HEK293 (cell line): ENCODE measurements around the gene CBX2.

Experiments
- CTCF ChIA-PET: fragments of 350-600 bp; formaldehyde crosslinking; extraction: SDS; loops from one replicate; lab custom pipeline; 2021; ENCODE audit warnings: antibody characterized with exemption; lab: Yijun Ruan, JAX
- POLR2A ChIA-PET: fragments of 300-600 bp; formaldehyde crosslinking; extraction: SDS; loops from one replicate; lab custom pipeline; 2020; ENCODE audit warnings: antibody characterized with exemption, inconsistent platforms; lab: Yijun Ruan, JAX
- H3K27ac ChIP-seq: fragments of 200-500 bp; sonication (Bioruptor generic); 2 replicates; pipeline ENCODE4 v1.5.1; 2014; ENCODE audit warnings: low read depth, low read length, control low read depth, inconsistent platforms; ENCODE audit errors: extremely low read depth
- H3K36me3 ChIP-seq, 2 experiments: fragments of 200-500 bp in 1 of 2; sonication (Bioruptor generic) in 1 of 2; 1 replicate in 1 of 2; 2 replicates in 1 of 2; pipeline ENCODE4 v1.5.1; 2014 to 2017; ENCODE audit warnings: inconsistent platforms in 2 of 2, low read length in 2 of 2; ENCODE audit not compliant: control insufficient read depth in 2 of 2, insufficient read depth in 1 of 2
- H3K4me1 ChIP-seq: fragments of 200-500 bp; sonication (Bioruptor generic); 2 replicates; pipeline ENCODE4 v1.5.1; 2014; ENCODE audit warnings: mild to moderate bottlenecking, low read length, inconsistent platforms; ENCODE audit not compliant: control insufficient read depth, insufficient read depth
- H3K4me3 ChIP-seq: 2 replicates; pipeline ENCODE4 v1.5.1; 2011; ENCODE audit warnings: low read depth, mild to moderate bottlenecking, control low read depth, low read length, moderate library complexity
- H3K9me3 ChIP-seq: fragments of 200-500 bp; sonication (Bioruptor generic); 2 replicates; pipeline ENCODE4 v1.5.1; 2014; ENCODE audit warnings: low read depth, low read length, inconsistent platforms; ENCODE audit not compliant: control insufficient read depth, insufficient read depth
- HOXC10 ChIP-seq: sonication (generic); formaldehyde crosslinking; IDR thresholded peaks from 2 replicates; pipeline ENCODE4 v1.8.1; 2023; ENCODE audit warnings: mild to moderate bottlenecking, missing genetic modification reagents
- ZFP69B ChIP-seq: fragments of 450-650 bp; formaldehyde crosslinking; IDR thresholded peaks from 2 replicates; pipeline ENCODE4 v1.5.1; 2016; ENCODE audit warnings: missing biosample characterization, missing genetic modification characterization
- ZNF16 ChIP-seq: fragments of 450-650 bp; formaldehyde crosslinking; IDR thresholded peaks from 2 replicates; pipeline ENCODE4 v1.5.1; 2016; ENCODE audit warnings: low read depth, missing biosample characterization, missing genetic modification characterization
- ZNF366 ChIP-seq: fragments of 450-650 bp; formaldehyde crosslinking; conservative IDR thresholded peaks from 2 replicates; pipeline ENCODE4 v1.5.1; 2016; ENCODE audit warnings: missing biosample characterization, missing genetic modification characterization
- ZNF626 ChIP-seq: fragments of 450-650 bp; sonication (Bioruptor Pico); formaldehyde crosslinking; IDR thresholded peaks from 2 replicates; pipeline ENCODE4 v1.5.1; 2018; ENCODE audit warnings: missing biosample characterization, missing genetic modification characterization, inconsistent platforms
- ZNF664 ChIP-seq: fragments of 450-650 bp; formaldehyde crosslinking; IDR thresholded peaks from 2 replicates; pipeline ENCODE4 v1.5.1; 2016; ENCODE audit warnings: missing biosample characterization, missing genetic modification characterization
- ZNF768 ChIP-seq: fragments of 450-650 bp; formaldehyde crosslinking; IDR thresholded peaks from 2 replicates; pipeline ENCODE4 v1.5.1; 2018; ENCODE audit warnings: missing biosample characterization, mild to moderate bottlenecking, missing genetic modification characterization
- ZSCAN30 ChIP-seq: fragments of 450-650 bp; IDR thresholded peaks from 2 replicates; pipeline ENCODE4 v1.5.1; 2018; ENCODE audit warnings: missing biosample characterization, mild to moderate bottlenecking, missing genetic modification characterization, moderate library complexity
- TF ChIP-seq, protein P1 (sequence below): fragments of 450-650 bp; formaldehyde crosslinking; IDR thresholded peaks from 2 replicates; pipeline ENCODE4 v1.5.1; 2016; ENCODE audit warnings: missing biosample characterization, missing genetic modification characterization
- TF ChIP-seq, protein P2 (sequence below): fragments of 450-650 bp; formaldehyde crosslinking; IDR thresholded peaks from 2 replicates; pipeline ENCODE4 v1.5.1; 2016; ENCODE audit warnings: missing biosample characterization, missing genetic modification characterization, low read depth
- TF ChIP-seq, protein P3 (sequence below): fragments of 450-650 bp; formaldehyde crosslinking; IDR thresholded peaks from 2 replicates; pipeline ENCODE4 v1.5.1; 2016; ENCODE audit warnings: missing biosample characterization, missing genetic modification characterization
- TF ChIP-seq, protein P4 (sequence below): fragments of 450-650 bp; formaldehyde crosslinking; IDR thresholded peaks from 2 replicates; pipeline ENCODE4 v1.5.1; 2016; ENCODE audit warnings: missing biosample characterization, missing genetic modification characterization, low read depth

The CBX2 gene

DNA sequence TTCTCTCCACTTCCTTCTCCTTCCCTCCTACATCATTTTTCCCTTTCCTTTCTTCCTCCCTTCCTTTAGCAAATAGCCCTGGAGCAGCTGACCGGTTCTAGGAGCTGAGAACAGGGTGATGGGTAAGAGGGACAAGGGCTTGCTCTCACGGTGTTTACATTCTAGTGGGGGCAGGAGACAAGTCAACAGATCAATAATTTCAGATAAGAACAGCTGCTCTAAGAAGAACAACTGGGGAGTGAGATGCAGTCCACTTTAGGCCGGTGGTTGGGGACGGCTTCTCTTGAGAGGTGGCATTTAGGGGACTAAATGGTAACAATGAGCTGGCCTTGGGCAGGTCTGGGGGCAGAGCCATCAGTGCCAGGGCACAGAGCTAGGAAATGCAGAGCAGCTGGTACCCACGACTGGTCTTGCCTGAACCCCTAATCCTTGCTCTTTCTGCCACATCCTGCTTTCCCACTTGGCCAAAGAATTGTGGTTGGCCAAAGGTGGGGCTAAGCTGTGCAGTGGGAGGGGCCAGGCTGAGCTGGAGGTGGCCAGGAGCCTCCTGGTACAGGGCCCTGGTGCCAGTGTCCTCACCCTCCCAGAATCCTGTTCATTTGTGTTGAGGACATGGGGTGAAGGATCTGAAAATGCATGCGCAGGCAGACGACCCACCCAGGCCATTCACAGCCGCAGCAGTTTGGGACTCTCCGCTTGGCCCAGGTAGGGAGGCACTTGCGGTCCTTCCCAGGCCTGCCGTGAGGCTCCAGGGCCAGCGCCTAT is 43.6 kb downstream of the CBX2 start:
- Histone ChIP-seq H3K27ac (no peak overlapping the region), H3K36me3 (no peaks in the 10 kb centered on the region), H3K4me1 (no peaks in the 10 kb centered on the region; the same call in 1 of the 2 replicates), H3K9me3 (no peaks in the 10 kb centered on the region), H3K4me3 (no peak overlapping the region)
- TF ChIP-seq ZNF366 (tag by site-specific recombination) (peak; percentile 73), ZNF664 (tag by site-specific recombination) (no peak)
- CTCF ChIA-PET, result interaction anchor here (0.6 to 1.1 kb wide), 7 partner anchors 10 to 184 kb away, joined by 3 to 8 read pairs (median 4); no protein-coding TSS in a partner anchor
- POLR2A ChIA-PET, result interaction anchor here (1.4 to 2.3 kb wide), 2 partner anchors 15 to 17 kb away, joined by 3 to 10 read pairs; partner anchors contain the start of gene CBX4

DNA sequence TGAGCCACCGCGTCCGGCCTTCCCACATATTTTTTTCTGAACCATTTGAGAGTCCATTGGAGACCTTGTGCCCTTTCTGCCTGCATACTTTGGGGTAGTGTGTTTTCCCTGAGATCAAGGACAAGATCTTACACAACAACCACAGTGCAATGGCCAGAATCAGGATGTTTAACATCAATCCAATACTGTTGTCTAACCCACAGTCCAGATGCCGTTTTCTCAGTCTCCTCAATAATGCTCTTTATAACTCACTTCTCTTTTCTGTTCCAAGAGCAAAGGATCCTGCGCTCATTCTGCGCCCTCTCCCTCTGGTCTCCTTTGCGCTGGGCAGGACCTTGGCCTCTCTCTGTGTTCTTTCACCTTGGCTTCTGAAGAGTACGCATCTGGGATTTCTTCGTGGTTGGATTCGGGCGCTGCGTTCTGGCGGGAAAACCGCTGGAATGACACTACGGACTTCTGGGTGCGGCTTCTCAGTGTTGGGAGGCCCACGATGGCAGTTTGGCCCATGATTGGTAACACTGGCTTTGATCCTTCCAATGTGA is 44.7 kb downstream of the CBX2 start:
- CTCF ChIA-PET, result no interaction called here

DNA sequence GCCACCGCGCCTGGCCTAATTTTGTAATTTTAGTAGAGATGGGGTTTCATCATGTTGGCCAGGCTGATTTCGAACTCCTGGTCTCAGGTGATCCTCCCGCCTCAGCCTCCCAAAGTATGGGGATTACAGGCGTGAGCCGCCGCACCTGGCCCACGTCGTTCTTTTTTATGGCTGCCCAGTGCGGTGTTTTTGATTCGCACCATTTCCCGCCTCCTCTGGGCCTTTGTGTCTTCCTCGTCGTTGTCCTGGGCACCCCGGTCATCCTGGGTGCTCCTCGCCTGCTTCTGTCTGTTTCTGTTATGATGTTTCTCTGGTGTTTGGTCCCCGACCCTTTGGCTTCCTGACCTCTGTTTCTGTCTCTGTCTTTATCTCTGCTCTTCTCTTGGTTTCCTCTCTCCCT is 46.3 kb downstream of the CBX2 start:
- POLR2A ChIA-PET, result interaction anchor here (0.6 to 2.8 kb wide), 3 partner anchors 11 to 15 kb away, joined by 3 to 8 read pairs (median 3); partner anchors contain the start of gene CBX4
- no peaks in the 10 kb centered on the region for H3K9me3 ChIP-seq
- H3K36me3 ChIP-seq, result no peaks in the 10 kb centered on the region
- H3K4me1 ChIP-seq, result peaks cover 7% of the 10 kb centered on the region
- CTCF ChIA-PET, result interaction anchor here (0.7 to 2.7 kb wide), 5 partner anchors 9 to 151 kb away, joined by 3 to 15 read pairs (median 3); no protein-coding TSS in a partner anchor
- no peak overlapping the region for H3K4me3 ChIP-seq
- H3K27ac ChIP-seq, result no peak overlapping the region
- no peak for TF ChIP-seq ZSCAN30 (tag by site-specific recombination)

More for the DNA sequence above, 44.7 kb downstream of the CBX2 start:
- Histone ChIP-seq H3K36me3 (no peaks in the 10 kb centered on the region), H3K27ac (no peak overlapping the region), H3K9me3 (no peaks in the 10 kb centered on the region), H3K4me1 (no peaks in the 10 kb centered on the region; the same call in 1 of the 2 replicates), H3K4me3 (no peak overlapping the region)
- POLR2A ChIA-PET, result interaction anchor here (2.3 kb wide), 1 partner anchor 16 kb away, joined by 10 read pairs; the partner anchor contains the start of gene CBX4
- TF ChIP-seq ZNF768 (no peak), ZNF16 (tag by site-specific recombination) (no peak), HOXC10 (no peak)
- TF ChIP-seq, protein P1, sequence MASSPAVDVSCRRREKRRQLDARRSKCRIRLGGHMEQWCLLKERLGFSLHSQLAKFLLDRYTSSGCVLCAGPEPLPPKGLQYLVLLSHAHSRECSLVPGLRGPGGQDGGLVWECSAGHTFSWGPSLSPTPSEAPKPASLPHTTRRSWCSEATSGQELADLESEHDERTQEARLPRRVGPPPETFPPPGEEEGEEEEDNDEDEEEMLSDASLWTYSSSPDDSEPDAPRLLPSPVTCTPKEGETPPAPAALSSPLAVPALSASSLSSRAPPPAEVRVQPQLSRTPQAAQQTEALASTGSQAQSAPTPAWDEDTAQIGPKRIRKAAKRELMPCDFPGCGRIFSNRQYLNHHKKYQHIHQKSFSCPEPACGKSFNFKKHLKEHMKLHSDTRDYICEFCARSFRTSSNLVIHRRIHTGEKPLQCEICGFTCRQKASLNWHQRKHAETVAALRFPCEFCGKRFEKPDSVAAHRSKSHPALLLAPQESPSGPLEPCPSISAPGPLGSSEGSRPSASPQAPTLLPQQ (tag by site-specific recombination), result no peak

DNA sequence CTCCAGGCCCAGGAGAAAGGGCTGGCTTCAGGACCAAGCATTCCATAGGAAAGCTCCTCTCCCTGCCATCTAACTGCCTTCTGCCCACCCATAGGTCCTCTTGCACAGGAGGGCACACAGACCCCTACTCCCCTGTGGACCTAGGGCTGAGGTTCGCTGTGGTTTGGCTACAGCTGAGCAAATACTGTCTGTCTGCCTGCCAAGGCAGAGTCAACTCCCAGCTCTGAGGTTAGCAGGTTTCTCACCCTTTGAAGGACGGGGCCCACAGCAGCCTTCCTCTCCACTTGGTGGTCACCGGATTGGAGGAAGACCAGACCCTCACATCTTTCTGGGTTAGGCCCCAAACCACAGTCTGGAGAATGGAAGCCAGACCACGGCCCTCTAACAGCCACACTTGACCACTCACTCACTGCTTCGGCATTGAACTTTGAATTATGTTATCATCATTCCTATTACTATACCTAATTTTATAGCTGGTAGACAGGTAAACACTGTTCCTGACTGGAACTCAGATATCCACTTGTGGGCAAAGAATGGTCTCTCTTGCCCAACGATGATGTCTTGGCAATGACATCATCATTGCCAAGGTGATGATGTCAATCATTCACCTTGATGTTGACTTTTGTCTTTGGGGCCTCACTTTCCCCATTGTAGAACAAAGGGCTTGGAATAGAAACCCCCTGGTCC is 47.1 kb downstream of the CBX2 start:
- ChIA-PET CTCF (interaction anchor here (0.8 to 2.7 kb wide), 5 partner anchors 8 to 150 kb away, joined by 3 to 15 read pairs (median 4); no protein-coding TSS in a partner anchor), POLR2A (interaction anchor here (0.6 to 2.8 kb wide), 2 partner anchors 8 to 14 kb away, joined by 3 to 8 read pairs; partner anchors contain the start of gene CBX4)
- peaks cover 8% of the 10 kb centered on the region for H3K4me1 ChIP-seq
- H3K27ac ChIP-seq, result no peak overlapping the region
- H3K36me3 ChIP-seq, result no peaks in the 10 kb centered on the region
- H3K9me3 ChIP-seq, result no peaks in the 10 kb centered on the region
- H3K4me3 ChIP-seq, result no peak overlapping the region
- TF ChIP-seq, protein P2, sequence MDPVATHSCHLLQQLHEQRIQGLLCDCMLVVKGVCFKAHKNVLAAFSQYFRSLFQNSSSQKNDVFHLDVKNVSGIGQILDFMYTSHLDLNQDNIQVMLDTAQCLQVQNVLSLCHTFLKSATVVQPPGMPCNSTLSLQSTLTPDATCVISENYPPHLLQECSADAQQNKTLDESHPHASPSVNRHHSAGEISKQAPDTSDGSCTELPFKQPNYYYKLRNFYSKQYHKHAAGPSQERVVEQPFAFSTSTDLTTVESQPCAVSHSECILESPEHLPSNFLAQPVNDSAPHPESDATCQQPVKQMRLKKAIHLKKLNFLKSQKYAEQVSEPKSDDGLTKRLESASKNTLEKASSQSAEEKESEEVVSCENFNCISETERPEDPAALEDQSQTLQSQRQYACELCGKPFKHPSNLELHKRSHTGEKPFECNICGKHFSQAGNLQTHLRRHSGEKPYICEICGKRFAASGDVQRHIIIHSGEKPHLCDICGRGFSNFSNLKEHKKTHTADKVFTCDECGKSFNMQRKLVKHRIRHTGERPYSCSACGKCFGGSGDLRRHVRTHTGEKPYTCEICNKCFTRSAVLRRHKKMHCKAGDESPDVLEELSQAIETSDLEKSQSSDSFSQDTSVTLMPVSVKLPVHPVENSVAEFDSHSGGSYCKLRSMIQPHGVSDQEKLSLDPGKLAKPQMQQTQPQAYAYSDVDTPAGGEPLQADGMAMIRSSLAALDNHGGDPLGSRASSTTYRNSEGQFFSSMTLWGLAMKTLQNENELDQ, result no peak
- TF ChIP-seq, protein P3, sequence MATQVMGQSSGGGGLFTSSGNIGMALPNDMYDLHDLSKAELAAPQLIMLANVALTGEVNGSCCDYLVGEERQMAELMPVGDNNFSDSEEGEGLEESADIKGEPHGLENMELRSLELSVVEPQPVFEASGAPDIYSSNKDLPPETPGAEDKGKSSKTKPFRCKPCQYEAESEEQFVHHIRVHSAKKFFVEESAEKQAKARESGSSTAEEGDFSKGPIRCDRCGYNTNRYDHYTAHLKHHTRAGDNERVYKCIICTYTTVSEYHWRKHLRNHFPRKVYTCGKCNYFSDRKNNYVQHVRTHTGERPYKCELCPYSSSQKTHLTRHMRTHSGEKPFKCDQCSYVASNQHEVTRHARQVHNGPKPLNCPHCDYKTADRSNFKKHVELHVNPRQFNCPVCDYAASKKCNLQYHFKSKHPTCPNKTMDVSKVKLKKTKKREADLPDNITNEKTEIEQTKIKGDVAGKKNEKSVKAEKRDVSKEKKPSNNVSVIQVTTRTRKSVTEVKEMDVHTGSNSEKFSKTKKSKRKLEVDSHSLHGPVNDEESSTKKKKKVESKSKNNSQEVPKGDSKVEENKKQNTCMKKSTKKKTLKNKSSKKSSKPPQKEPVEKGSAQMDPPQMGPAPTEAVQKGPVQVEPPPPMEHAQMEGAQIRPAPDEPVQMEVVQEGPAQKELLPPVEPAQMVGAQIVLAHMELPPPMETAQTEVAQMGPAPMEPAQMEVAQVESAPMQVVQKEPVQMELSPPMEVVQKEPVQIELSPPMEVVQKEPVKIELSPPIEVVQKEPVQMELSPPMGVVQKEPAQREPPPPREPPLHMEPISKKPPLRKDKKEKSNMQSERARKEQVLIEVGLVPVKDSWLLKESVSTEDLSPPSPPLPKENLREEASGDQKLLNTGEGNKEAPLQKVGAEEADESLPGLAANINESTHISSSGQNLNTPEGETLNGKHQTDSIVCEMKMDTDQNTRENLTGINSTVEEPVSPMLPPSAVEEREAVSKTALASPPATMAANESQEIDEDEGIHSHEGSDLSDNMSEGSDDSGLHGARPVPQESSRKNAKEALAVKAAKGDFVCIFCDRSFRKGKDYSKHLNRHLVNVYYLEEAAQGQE, result no peak
- TF ChIP-seq, protein P4, sequence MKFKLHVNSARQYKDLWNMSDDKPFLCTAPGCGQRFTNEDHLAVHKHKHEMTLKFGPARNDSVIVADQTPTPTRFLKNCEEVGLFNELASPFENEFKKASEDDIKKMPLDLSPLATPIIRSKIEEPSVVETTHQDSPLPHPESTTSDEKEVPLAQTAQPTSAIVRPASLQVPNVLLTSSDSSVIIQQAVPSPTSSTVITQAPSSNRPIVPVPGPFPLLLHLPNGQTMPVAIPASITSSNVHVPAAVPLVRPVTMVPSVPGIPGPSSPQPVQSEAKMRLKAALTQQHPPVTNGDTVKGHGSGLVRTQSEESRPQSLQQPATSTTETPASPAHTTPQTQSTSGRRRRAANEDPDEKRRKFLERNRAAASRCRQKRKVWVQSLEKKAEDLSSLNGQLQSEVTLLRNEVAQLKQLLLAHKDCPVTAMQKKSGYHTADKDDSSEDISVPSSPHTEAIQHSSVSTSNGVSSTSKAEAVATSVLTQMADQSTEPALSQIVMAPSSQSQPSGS, result peak; percentile 89
- no peak for TF ChIP-seq ZNF626 (tag by site-specific recombination)
- 0 out of 2 replicates have a peak, but pooled peaks have one; percentile 46 for TF ChIP-seq ZFP69B (tag by site-specific recombination)
